Gastrocnemius medialis (tissue), 4 donors: ENCODE results near the gene ZNF536.

Source experiments
- POLR2A ChIP-seq, 2 donors: fragments of 450-650 bp; IDR thresholded peaks; one replicate each; pipeline ENCODE4 v1.6.1; 2017; ENCODE audit warnings: antibody characterized with exemption in 2 of 2, mild to moderate bottlenecking in 2 of 2, moderate library complexity in 2 of 2
- TF ChIP-seq, protein P1 (sequence below), 5 experiments: fragments of 450-650 bp in 3 of 5; fragments of 200-600 bp in 2 of 5; sonication (generic) in 2 of 5; IDR thresholded peaks in 4 of 5; conservative IDR thresholded peaks in 1 of 5; 1 replicate in 4 of 5; 2 replicates in 1 of 5; pipeline ENCODE4 v1.5.1; 2016 to 2019; ENCODE audit warnings: antibody characterized with exemption in 5 of 5, mild to moderate bottlenecking in 3 of 5, moderate library complexity in 3 of 5

DNA sequence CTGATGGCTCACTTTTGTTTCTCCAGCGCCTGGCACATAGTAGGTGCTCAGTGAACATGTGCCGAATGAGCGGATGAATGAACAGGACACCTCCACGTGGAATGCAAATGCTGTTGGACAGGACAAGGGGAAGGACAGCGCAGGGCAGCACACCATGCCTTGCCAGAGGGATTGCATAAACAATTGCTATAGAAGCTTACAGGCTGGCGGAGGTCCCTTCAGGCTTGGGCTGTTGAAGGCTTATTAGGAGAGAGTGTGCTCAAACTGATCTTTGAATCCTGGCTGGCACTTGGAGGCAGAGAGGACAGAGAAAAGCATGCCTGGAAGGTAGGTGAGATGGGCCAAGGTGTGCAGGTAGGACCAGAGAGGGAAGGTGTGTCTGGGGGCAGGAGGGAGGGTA is 35.9 kb upstream of the ZNF536 start:
- TF ChIP-seq, protein P1, sequence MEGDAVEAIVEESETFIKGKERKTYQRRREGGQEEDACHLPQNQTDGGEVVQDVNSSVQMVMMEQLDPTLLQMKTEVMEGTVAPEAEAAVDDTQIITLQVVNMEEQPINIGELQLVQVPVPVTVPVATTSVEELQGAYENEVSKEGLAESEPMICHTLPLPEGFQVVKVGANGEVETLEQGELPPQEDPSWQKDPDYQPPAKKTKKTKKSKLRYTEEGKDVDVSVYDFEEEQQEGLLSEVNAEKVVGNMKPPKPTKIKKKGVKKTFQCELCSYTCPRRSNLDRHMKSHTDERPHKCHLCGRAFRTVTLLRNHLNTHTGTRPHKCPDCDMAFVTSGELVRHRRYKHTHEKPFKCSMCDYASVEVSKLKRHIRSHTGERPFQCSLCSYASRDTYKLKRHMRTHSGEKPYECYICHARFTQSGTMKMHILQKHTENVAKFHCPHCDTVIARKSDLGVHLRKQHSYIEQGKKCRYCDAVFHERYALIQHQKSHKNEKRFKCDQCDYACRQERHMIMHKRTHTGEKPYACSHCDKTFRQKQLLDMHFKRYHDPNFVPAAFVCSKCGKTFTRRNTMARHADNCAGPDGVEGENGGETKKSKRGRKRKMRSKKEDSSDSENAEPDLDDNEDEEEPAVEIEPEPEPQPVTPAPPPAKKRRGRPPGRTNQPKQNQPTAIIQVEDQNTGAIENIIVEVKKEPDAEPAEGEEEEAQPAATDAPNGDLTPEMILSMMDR (IDR thresholded peaks at IDR 0.05 in 4 of 5, conservative IDR thresholded peaks at IDR 0.05 in 1 of 5), result no peak
- TF ChIP-seq POLR2A (IDR thresholded peaks at IDR 0.05), result no peak
